H9 (cell line): Measurements from ENCODE around the gene OFD1. TPM values are rescaled to one million over a fixed set of nuclear protein-coding genes. Genes with fewer than 3 reads are reported as not detected.

Experiments
- DNase-seq: peaks from one replicate; pipeline ENCODE4 v3.0.0-alpha.2; 2017
- H2AFZ ChIP-seq: one replicate; pipeline ENCODE4 v1.6.1; 2013; ENCODE audit warnings: mild to moderate bottlenecking, low read length, control low read depth, moderate library complexity
- H2AK5ac ChIP-seq: 2 replicates; pipeline ENCODE4 v1.6.1; 2013; ENCODE audit warnings: low read length, control low read depth, mixed read lengths; ENCODE audit not compliant: insufficient read length
- H2BK120ac ChIP-seq: one replicate; pipeline ENCODE4 v1.6.1; 2013; ENCODE audit warnings: low read depth, mild to moderate bottlenecking, low read length, control low read depth, inconsistent platforms; ENCODE audit not compliant: poor library complexity, severe bottlenecking
- H2BK12ac ChIP-seq: 2 replicates; pipeline ENCODE4 v1.6.1; 2013; ENCODE audit warnings: low read length, control low read depth, mixed read lengths, low read depth; ENCODE audit not compliant: insufficient read length
- H2BK15ac ChIP-seq: 2 replicates; pipeline ENCODE4 v1.6.1; 2013; ENCODE audit warnings: low read depth, low read length, control low read depth
- H2BK20ac ChIP-seq: one replicate; pipeline ENCODE4 v1.6.1; 2013; ENCODE audit warnings: low read depth, mild to moderate bottlenecking, low read length, control low read depth, inconsistent platforms; ENCODE audit not compliant: poor library complexity, severe bottlenecking
- H2BK5ac ChIP-seq: 2 replicates; pipeline ENCODE4 v1.6.1; 2013; ENCODE audit warnings: low read length, control low read depth, mixed read lengths; ENCODE audit not compliant: insufficient read length
- H3K14ac ChIP-seq: 2 replicates; pipeline ENCODE4 v1.6.1; 2013; ENCODE audit warnings: low read length, control low read depth; ENCODE audit not compliant: insufficient read depth
- H3K18ac ChIP-seq: 2 replicates; pipeline ENCODE4 v1.6.1; 2013; ENCODE audit warnings: low read depth, mild to moderate bottlenecking, mixed read lengths, low read length, control low read depth; ENCODE audit not compliant: insufficient read length
- H3K23ac ChIP-seq: 2 replicates; pipeline ENCODE4 v1.6.1; 2013; ENCODE audit warnings: low read length, control low read depth, mixed read lengths, low read depth; ENCODE audit not compliant: insufficient read length
- H3K23me2 ChIP-seq: 2 replicates; pipeline ENCODE4 v1.6.1; 2013; ENCODE audit warnings: low read depth, mild to moderate bottlenecking, mixed read lengths, low read length, control low read depth; ENCODE audit not compliant: insufficient read length, poor library complexity, severe bottlenecking
- H3K27ac ChIP-seq: 2 replicates; pipeline ENCODE4 v1.5.1; 2013; ENCODE audit warnings: low read length, control low read depth, mixed read lengths, low read depth; ENCODE audit not compliant: insufficient read length
- H3K27me3 ChIP-seq: 2 replicates; pipeline ENCODE4 v1.6.1; 2013; ENCODE audit warnings: low read length, control low read depth, inconsistent platforms; ENCODE audit not compliant: insufficient read depth
- H3K4ac ChIP-seq: 2 replicates; pipeline ENCODE4 v1.6.1; 2013; ENCODE audit warnings: low read depth, mild to moderate bottlenecking, control low read depth, inconsistent platforms, low read length, moderate library complexity
- H3K4me1 ChIP-seq: 2 replicates; pipeline ENCODE4 v1.6.1; 2013; ENCODE audit warnings: low read length, control low read depth, inconsistent platforms; ENCODE audit not compliant: insufficient read depth
- H3K4me2 ChIP-seq: 2 replicates; pipeline ENCODE4 v1.6.1; 2013; ENCODE audit warnings: low read length, control low read depth, mixed read lengths; ENCODE audit not compliant: insufficient read length, insufficient read depth
- H3K56ac ChIP-seq: 2 replicates; pipeline ENCODE4 v1.6.1; 2013; ENCODE audit warnings: low read depth, mild to moderate bottlenecking, mixed read lengths, low read length, control low read depth; ENCODE audit not compliant: insufficient read length
- H3K79me1 ChIP-seq: 2 replicates; pipeline ENCODE4 v1.6.1; 2013; ENCODE audit warnings: low read depth, mild to moderate bottlenecking, moderate library complexity, low read length, control low read depth, inconsistent platforms; ENCODE audit not compliant: insufficient read depth, poor library complexity, severe bottlenecking
- H3K79me2 ChIP-seq: 2 replicates; pipeline ENCODE4 v1.6.1; 2013; ENCODE audit warnings: low read length, control low read depth, inconsistent platforms; ENCODE audit not compliant: insufficient read depth
- H3K9ac ChIP-seq: 2 replicates; pipeline ENCODE4 v1.6.1; 2013; ENCODE audit warnings: low read length, control low read depth, mixed read lengths; ENCODE audit not compliant: insufficient read length; ENCODE audit errors: extremely low read depth
- H3K9me3 ChIP-seq: one replicate; pipeline ENCODE4 v1.6.1; 2013; ENCODE audit warnings: low read depth, low read length, inconsistent platforms; ENCODE audit not compliant: control insufficient read depth
- H3T11ph ChIP-seq: one replicate; pipeline ENCODE4 v1.6.1; 2013; ENCODE audit warnings: mild to moderate bottlenecking, low read length, control low read depth, inconsistent platforms
- H4K20me1 ChIP-seq: one replicate; pipeline ENCODE4 v1.6.1; 2013; ENCODE audit not compliant: control insufficient read depth, insufficient read length, insufficient read depth
- H4K5ac ChIP-seq: 2 replicates; pipeline ENCODE4 v1.6.1; 2013; ENCODE audit warnings: low read depth, mild to moderate bottlenecking, mixed read lengths, low read length, control low read depth; ENCODE audit not compliant: insufficient read length
- H4K8ac ChIP-seq: replicated peaks from 2 replicates; pipeline ENCODE4 v1.6.1; 2013; ENCODE audit warnings: low read length, control low read depth, mixed read lengths, low read depth; ENCODE audit not compliant: insufficient read length
- H4K91ac ChIP-seq: 2 replicates; pipeline ENCODE4 v1.6.1; 2013; ENCODE audit warnings: low read depth, mild to moderate bottlenecking, moderate library complexity, mixed read lengths, low read length, control low read depth; ENCODE audit not compliant: insufficient read length
- H3K27ac Mint-ChIP-seq, 3 experiments: 2 replicates in 2 of 3; 3 replicates in 1 of 3; pipeline ENCODE4 v1.8.0; 2020 to 2021; ENCODE audit warnings: mixed read lengths in 3 of 3, mild to moderate bottlenecking in 1 of 3, moderate library complexity in 1 of 3
- H3K27me3 Mint-ChIP-seq: 2 replicates; pipeline ENCODE4 v1.8.0; 2021; ENCODE audit warnings: low read depth, mild to moderate bottlenecking, moderate library complexity, mixed read lengths
- H3K36me3 Mint-ChIP-seq, 3 experiments: 2 replicates in 2 of 3; 3 replicates in 1 of 3; pipeline ENCODE4 v1.8.0; 2020 to 2021; ENCODE audit warnings: low read depth in 3 of 3, mixed read lengths in 3 of 3; ENCODE audit not compliant: insufficient read depth in 1 of 3
- H3K4me1 Mint-ChIP-seq, 2 experiments: 2 replicates each; pipeline ENCODE4 v1.8.0; 2020; ENCODE audit warnings: mixed read lengths in 2 of 2
- H3K4me3 Mint-ChIP-seq, 2 experiments: 2 replicates in 1 of 2; 3 replicates in 1 of 2; pipeline ENCODE4 v1.8.0; 2020 to 2021; ENCODE audit warnings: mild to moderate bottlenecking in 2 of 2, mixed read lengths in 2 of 2, moderate library complexity in 1 of 2
- H3K9me3 Mint-ChIP-seq, 2 experiments: 2 replicates in 1 of 2; 3 replicates in 1 of 2; pipeline ENCODE4 v1.8.0; 2020; ENCODE audit warnings: mild to moderate bottlenecking in 2 of 2, mixed read lengths in 2 of 2, moderate library complexity in 1 of 2
- WGBS: extraction: QIAGEN DNeasy Blood & Tissue Kit; methylation state at CpG from one replicate; pipeline ENCODE4 v1.1.7; 2013; ENCODE audit warnings: missing lambda C conversion rate, low lambda C conversion rate, mixed read lengths; ENCODE audit not compliant: insufficient read length; ENCODE audit errors: extremely low coverage; 5-methylcytosine and 5-hydroxymethylcytosine counted together
- total RNA-seq: library from RNA; stranded (reverse); gene quantifications from 2 replicates; pipeline ENCODE4 v1.2.1, GENCODE V29; 2021
- TF ChIP-seq, protein P1 (sequence below): fragments of 200-600 bp; sonication (generic); conservative IDR thresholded peaks from 3 replicates; pipeline ENCODE4 v1.8.0; 2021; ENCODE audit warnings: antibody characterized with exemption, mild to moderate bottlenecking

The OFD1 gene
- total RNA-seq, 1 experiment from 2014 or later: 36.0 TPM

DNA sequence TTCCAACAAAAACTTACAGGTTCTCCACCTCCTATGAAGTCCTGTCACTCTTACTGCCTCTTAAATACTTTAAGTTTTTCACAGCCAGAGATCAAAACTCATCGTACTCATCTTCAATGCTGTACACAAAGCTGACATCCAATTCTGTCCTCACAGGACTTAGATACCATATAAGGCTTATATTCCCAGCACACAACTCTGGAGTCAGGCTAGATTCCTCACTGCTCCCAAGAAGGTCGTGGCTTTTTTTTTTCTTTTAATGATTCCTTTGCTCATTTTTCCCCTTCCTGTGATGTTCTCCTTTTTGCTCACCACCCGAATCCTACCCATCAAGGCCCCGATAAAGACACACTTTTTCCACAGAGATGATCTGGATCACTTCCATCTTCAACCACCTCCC, 1.0 kb upstream of the OFD1 start:
- Histone ChIP-seq H2BK15ac (no peak overlapping the region), H3K56ac (no peak overlapping the region), H3K18ac (no peak overlapping the region), H2BK120ac (no peak overlapping the region), H2AK5ac (no peak overlapping the region), H3K9me3 (no peaks in the 10 kb centered on the region), H3K23me2 (peaks cover 5% of the 10 kb centered on the region), H3K27me3 (no peaks in the 10 kb centered on the region), H2BK12ac (no peak overlapping the region), H2BK20ac (no peak overlapping the region), H4K20me1 (no peaks in the 10 kb centered on the region), H4K91ac (no peak overlapping the region), H3K14ac (no peak overlapping the region), H3K23ac (no peak overlapping the region), H3K4me1 (no peaks in the 10 kb centered on the region), H3T11ph (no peak overlapping the region), H3K79me2 (peaks cover 11% of the 10 kb centered on the region; the same call in 1 of the 2 replicates), H3K4me2 (peak overlapping the region; percentile 96), H4K8ac (no peak overlapping the region), H3K4ac (no peak overlapping the region), H3K79me1 (peaks cover 3% of the 10 kb centered on the region), H4K5ac (no peak overlapping the region), H2AFZ (no peak overlapping the region), H3K27ac (no peak overlapping the region), H2BK5ac (no peak overlapping the region), H3K9ac (peak overlapping the region; percentile 95)
- WGBS: no CpG with 5 or more reads among the region's 4 CpGs
- TF ChIP-seq, protein P1, sequence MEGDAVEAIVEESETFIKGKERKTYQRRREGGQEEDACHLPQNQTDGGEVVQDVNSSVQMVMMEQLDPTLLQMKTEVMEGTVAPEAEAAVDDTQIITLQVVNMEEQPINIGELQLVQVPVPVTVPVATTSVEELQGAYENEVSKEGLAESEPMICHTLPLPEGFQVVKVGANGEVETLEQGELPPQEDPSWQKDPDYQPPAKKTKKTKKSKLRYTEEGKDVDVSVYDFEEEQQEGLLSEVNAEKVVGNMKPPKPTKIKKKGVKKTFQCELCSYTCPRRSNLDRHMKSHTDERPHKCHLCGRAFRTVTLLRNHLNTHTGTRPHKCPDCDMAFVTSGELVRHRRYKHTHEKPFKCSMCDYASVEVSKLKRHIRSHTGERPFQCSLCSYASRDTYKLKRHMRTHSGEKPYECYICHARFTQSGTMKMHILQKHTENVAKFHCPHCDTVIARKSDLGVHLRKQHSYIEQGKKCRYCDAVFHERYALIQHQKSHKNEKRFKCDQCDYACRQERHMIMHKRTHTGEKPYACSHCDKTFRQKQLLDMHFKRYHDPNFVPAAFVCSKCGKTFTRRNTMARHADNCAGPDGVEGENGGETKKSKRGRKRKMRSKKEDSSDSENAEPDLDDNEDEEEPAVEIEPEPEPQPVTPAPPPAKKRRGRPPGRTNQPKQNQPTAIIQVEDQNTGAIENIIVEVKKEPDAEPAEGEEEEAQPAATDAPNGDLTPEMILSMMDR: no peak
- Mint-ChIP-seq H3K4me1 (peaks cover 8 to 10% of the 10 kb centered on the region in 2 experiments; a peak in 3 of 4 replicates), H3K4me3 (peak overlapping the region; percentile 89 to 90), H3K9me3 (peaks cover 31 to 65% of the 10 kb centered on the region in 2 experiments), H3K27ac (peak overlapping the region in 2 of 3 experiments; percentile 88 to 92; a peak in 3 of 7 replicates), H3K27me3 (no peaks in the 10 kb centered on the region; the same call in 1 of the 2 replicates), H3K36me3 (peaks cover 14 to 50% (median 20%) of the 10 kb centered on the region in 3 experiments; a peak in 6 of 7 replicates)
- no peak for DNase-seq
